ENCODE results near the gene FBXW8. TPM values are rescaled to one million over a fixed set of nuclear protein-coding genes. Genes with fewer than 3 reads are reported as not detected.

FBXW8 gene
- total RNA-seq, 1 experiment from 2014 or later: 17.2 TPM

DNA sequence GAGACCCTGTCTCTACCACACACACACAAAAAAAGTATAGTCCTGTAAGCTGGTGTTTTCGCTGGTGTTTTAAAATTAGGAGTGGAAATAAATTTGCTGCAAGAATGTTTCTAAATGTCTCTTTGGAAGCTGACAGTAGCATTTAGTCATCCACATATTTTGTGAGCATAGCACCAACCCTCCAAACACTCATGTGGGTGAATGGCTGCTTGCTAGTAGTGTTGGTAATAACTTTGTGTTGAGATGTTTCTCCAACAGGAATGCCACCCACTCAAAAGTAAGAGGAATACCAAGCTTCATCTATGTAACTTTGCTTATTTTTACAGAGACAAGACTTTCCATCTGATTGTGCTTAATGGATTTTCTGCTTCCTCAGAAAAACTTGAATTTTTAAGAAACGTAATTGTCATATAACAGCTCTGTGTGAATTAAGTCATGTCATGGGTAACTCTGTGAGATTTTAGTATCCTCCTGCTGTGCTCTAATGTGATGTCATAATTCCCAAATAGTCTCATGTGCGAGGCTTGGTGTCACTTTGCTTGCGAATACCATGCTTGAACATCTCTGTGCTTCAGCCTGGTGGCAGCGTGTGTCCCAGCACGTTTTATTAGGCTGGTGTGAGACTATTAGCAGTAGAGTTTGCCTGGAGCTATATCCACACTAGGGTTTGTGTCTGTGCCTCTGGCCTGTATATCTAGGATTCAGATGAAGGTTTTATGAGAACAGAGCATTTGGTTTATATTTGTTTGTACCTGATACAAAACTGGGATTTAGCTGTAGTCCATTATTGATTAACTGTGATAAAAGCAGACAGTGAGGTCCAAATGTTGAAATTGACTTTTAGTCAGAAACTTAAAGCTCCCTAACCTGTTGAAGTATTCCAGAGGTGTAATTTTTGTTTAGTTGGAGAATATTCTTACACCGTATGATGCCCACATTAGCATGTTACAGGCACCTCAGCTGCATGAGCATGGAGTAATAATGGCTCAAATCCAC, 80.5 kb downstream of the FBXW8 start:
- no peak overlapping the region for H3K4me3 ChIP-seq

DNA sequence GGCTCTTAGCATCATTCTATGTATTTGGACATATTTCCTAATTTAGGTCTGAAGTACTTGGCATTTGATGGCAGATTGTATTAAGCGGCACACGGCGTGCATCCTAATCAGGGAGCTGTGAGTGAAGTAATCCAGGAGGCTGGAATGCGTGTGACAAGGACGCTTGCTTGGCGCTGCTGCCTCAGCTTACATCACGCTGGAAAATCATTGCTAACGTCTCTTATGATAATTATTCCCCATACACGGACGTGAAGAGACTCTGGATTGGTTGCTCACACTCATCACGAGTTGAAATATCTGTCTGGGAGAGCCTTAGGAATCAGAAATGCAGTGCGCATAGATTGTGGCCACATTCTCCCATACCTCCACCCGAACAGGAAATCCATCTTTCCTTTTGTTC, 85.3 kb downstream of the FBXW8 start:
- DNase-seq: no peak
- Histone ChIP-seq H3K27me3 (no peaks in the 10 kb centered on the region), H3K4me3 (no peak overlapping the region), H3K9me3 (no peaks in the 10 kb centered on the region), H3K36me3 (peaks cover 12% of the 10 kb centered on the region)

More for the DNA sequence above, 80.5 kb downstream of the FBXW8 start:
- Histone ChIP-seq H3K27me3 (no peaks in the 10 kb centered on the region), H3K9me3 (no peaks in the 10 kb centered on the region), H3K36me3 (peaks cover 30% of the 10 kb centered on the region)
- no peak for DNase-seq

DNA sequence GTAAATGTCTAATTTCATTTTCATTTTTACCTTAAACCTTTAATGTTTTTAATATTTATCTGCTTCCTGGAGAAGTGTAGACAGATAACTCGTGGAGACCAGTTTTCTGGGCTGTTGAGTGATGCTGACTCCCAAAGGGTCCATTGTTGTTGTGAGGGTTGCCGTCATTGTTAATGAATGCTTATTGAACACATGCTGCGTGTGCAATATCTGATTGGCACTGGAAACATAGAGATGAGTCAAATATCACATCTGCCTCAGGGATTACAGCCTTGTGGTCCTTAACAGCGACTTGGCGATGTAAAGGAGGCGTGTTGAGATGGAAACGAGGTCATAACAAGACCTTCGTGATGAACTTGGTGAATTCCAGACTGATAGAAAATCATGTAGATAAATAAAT, 85.9 kb downstream of the FBXW8 start:
- Histone ChIP-seq H3K36me3 (peaks cover 7% of the 10 kb centered on the region), H3K4me3 (no peak overlapping the region), H3K27me3 (no peaks in the 10 kb centered on the region), H3K9me3 (no peaks in the 10 kb centered on the region)
- no peak for DNase-seq

DNA sequence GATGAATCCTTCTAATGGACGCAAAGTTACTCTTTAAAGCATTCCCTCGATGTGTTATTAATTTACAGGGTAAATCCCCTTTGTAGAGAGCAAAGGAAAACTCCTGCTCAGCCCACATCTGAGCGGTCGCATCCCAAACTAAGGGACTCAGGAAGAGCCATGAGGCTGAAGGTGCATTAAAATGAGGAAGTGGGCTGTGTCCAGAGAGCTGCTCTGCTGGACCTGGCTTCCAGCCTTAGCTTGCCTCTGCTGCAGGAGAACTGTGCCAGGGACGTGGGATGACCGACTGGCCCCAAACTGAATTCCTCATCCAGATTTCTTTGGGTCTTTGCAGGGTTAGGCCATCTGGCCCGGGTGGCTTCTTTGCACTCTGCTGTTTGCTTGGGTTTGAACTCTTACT, 88.3 kb downstream of the FBXW8 start:
- no peaks in the 10 kb centered on the region for H3K27me3 ChIP-seq
- H3K36me3 ChIP-seq: peaks cover 3% of the 10 kb centered on the region
- no peaks in the 10 kb centered on the region for H3K9me3 ChIP-seq
- no peak overlapping the region for H3K4me3 ChIP-seq
- no peak for DNase-seq

DNA sequence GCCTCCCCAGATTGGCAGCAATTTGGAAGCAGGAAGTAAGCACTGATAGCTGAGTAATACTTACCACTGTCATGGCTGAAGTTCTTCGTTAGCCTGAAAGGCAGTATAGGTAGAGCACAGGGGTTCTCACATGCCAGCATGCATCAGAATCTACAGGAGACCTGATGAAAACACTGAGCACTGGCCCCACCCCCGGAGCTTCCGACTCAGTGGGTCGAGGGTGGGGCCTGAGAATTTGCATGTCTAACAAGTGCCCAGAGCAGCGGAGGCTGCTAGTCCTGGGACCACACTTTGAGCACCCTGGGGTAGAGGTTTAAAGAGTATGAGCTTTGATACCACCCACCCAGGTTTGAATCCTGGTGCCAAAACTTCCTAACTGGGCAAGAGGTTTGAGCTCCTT, 89.6 kb downstream of the FBXW8 start:
- DNase-seq: no peak
- Histone ChIP-seq H3K4me3 (no peak overlapping the region), H3K36me3 (peaks cover 7% of the 10 kb centered on the region), H3K27me3 (no peaks in the 10 kb centered on the region), H3K9me3 (no peaks in the 10 kb centered on the region)

DNA sequence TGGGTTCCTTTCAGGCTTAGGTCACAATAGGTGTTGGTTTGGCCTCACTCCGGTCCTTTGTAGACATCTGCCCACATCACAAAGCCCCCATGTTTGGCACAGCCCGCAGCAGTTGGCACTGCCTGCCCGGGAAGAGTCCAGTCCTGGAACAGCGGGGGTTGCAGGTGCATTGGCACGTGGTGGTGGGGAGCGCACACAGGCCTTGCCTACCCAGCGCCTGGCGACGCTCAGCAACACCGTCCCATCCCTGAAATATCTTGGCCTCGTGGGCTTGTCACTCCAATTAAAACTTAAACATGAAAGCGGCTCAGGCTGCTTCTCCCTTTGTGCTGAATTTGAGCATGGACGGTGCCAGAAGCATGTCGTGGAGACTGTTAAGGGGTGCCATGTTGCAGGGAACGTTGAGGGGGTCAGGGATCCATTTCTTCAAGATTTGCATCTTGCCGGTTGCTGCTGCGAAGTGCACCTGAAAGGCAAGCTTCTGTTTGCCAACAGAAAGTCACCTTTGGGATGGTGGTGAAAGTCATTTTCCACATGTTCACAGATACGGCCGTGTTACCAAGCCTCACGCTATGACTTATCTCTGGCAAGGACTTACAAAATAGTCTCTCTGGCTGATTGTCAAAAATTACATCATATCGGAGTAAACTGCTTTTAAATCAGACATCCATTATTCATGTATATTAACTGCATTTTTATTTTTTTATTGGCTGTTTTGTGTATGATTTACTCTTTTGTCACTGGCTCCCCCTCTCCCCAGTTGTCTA, 91.5 kb downstream of the FBXW8 start:
- Histone ChIP-seq H3K36me3 (peaks cover 15% of the 10 kb centered on the region), H3K4me3 (no peak overlapping the region), H3K27me3 (no peaks in the 10 kb centered on the region), H3K9me3 (no peaks in the 10 kb centered on the region)
- DNase-seq: no peak

DNA sequence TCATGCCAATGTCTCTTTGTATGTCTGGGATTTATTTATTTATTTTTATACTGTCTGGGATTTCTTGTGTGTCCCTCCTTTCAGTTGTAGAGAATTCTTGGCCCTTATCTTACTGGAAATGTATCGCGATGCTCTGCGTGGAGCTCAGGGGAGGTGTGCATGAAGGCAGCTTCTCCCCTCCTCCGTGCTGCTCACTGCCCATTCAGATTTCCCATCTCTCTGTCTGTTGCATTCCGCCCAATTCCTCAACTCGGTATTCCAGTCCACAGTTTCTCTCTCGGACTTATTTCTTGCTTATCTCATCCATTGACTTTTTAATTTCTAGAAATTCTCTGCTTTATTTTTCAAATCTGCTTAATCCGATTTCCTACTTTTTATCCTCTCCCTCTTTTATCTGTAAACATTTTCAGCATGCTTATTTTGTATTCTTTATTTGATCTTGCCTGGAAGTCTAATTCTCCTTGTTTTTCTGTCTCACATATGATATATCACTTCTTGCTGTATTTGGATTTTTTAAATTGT, 93.2 kb downstream of the FBXW8 start:
- Histone ChIP-seq H3K27me3 (no peaks in the 10 kb centered on the region), H3K36me3 (peaks cover 19% of the 10 kb centered on the region), H3K9me3 (no peaks in the 10 kb centered on the region)

DNA sequence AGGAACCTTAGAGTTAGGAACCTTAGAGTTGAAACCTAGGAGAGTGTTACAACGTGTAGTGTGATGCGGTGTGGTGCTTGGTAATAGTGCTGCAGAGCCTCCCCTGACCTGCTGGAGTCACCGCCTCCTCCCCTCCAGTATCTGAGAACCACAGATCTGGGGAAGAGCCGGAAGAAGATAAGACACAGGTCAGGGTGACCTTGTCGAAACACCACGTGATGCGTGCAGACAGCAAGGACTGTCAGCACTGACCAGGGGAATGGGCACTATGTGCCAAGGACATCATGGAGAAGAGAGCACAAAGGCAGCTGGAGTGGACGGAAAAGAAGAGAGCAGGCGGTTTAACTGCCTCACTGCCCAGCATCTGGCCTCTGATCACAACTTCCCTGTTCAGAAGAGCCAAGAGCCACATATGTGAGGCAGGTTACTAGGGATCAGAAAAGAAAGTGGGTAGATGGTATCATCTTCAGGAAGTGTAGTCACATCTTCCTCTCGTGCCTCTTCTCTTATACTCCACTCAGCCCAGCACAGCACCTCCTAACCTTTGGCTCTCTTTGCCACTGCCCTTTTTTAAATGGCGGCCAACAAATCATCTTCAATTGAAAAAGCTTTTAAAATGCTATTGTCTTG, 94.8 kb downstream of the FBXW8 start:
- H3K27me3 ChIP-seq: no peaks in the 10 kb centered on the region
- H3K4me3 ChIP-seq: no peak overlapping the region
- no peaks in the 10 kb centered on the region for H3K9me3 ChIP-seq
- DNase-seq: no peak
- peaks cover 26% of the 10 kb centered on the region for H3K36me3 ChIP-seq

More for the DNA sequence above, 93.2 kb downstream of the FBXW8 start:
- DNase-seq: no peak
- H3K4me3 ChIP-seq: no peak overlapping the region

DNA sequence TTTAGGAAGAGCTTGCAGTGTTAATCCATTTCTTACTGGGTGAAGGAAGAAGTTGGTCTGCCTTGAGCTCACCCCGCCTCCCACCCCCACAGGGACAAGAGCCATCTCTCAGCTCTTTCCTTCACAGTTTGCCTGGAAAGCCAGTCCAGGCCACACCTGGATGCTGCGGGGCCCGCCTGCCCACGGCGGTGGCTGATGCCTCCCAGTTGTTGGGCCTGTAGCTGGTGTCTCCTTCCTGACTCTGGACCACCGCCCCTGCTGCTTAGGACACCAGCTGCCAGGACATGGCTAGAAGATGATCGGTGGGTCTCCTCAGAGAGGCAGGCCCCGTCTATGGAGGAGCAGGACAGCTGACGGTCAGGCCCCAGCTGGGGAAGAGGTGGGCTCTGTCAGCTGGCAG, 95.6 kb downstream of the FBXW8 start:
- Histone ChIP-seq H3K27me3 (no peaks in the 10 kb centered on the region), H3K9me3 (no peaks in the 10 kb centered on the region), H3K4me3 (no peak overlapping the region), H3K36me3 (peaks cover 30% of the 10 kb centered on the region)
- DNase-seq: no peak

DNA sequence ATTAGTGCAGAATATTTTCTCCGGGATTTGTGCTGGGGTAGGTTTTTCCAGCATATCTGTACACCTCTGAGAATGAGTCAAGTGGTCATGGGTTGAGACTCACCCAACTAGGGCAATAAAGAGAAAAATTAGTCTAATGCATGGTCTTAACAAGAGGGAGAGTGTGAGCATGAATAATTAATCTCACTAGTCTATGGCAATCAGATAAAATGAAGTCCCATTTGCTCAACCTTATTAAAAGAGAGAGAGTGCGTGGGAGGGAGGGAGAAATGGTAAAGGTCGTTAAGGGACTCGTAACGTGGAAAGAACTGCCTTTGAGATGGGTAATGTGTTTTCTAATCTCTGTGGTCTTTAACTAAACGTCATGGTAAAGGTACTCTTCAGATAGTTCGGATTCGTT, 96.8 kb downstream of the FBXW8 start:
- no peaks in the 10 kb centered on the region for H3K27me3 ChIP-seq
- H3K36me3 ChIP-seq: peaks cover 43% of the 10 kb centered on the region
- H3K9me3 ChIP-seq: no peaks in the 10 kb centered on the region
- no peak overlapping the region for H3K4me3 ChIP-seq
- no peak for DNase-seq

DNA sequence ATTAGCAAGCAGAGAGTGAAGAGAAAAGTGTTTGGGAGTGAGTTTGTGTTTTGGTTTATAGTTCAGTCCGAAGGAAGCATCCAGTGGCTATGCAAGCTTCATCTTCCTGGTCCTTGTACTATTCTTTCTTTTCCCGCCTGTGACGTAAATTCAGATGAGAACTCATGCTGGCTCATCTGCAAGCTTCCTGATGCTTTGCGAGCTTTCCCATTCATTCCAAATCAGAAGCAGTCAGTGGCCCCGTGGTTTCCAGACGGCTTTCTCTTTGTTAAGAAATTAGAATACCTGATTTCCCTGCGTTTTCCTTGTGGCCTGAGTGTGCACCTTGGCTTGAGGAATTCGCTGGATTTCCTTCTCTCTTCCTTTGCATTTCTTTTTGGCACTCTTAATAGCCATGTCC, 99.0 kb downstream of the FBXW8 start:
- Histone ChIP-seq H3K27me3 (no peaks in the 10 kb centered on the region), H3K4me3 (no peak overlapping the region), H3K9me3 (peaks cover 10% of the 10 kb centered on the region), H3K36me3 (peaks cover 57% of the 10 kb centered on the region)
- DNase-seq: no peak

DNA sequence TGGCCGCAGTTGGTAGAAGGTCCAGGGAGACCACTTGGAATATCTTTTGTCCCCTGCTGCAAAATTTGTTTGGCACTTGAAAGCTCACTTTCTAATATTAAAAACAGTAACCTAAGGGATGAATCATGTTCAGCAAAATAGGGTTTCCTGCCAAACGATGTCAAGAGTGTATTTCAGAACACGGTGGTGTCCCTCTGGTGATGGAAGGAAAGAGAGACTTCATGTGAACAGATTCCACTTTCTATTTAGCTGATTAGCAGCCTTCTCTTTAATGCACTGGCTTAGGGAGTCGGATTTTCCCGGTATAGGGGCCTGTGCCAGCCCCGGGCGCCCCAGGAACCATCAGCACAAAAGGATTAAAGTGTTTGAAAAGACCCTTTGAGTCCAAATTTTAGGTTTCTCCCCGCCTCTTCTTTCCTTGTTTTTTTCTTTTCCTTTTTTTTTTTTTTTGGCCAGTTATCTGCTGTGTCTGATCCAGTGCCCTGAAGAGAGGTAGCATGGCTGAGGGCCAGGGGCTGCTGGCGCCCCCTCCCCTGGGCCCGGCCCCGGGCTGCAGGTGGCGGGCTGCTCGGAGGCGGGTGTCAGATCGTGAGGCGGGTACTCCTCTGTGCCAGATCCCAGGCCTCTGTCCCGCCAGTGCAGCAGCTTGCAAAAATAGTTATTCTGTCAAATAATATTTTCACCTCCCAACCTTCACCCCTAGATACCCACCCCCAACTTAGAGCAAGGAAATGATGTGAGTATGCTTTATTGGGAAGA, 100.1 kb downstream of the FBXW8 start:
- H3K27me3 ChIP-seq: no peaks in the 10 kb centered on the region
- H3K9me3 ChIP-seq: peaks cover 10% of the 10 kb centered on the region
- DNase-seq: no peak
- peaks cover 63% of the 10 kb centered on the region for H3K36me3 ChIP-seq
- H3K4me3 ChIP-seq: no peak overlapping the region

DNA sequence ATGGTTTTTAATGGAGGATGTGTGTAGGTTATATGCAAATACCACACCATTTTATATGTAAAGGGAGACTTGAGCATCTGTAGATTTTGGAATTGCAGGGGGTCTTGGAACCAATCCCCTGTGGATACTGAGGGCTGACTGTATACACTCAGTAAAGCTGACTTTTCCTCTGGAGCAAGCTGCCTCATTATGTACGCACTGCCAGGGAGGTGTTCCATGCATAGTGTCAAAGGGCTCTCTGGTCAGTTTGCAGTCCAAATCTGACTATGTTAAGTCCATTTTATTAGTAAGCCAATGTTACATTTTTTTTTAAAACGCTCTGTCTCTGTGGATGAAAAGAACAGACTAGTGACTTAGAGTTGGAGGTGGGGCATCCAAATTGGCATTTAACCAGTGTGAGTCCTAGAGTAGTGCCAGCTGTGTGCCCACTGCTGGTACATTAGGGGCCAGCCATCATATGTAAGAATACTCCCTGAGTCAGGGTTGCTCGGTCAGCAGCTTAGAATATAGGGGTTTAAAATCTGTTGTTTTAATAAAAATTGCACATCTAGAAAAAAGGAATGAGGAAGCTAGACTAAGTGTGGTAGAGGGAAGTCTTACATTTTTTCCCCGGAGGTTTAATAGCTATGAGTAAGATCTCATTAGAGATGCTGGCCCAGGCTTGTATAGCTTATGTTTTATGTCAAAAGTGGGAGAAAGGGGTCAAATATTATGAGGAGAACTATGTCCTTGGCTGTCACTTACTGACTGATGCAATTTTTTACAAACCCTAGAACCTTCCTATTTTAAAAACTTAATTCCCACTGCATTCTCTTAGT, 101.4 kb downstream of the FBXW8 start:
- Histone ChIP-seq H3K27me3 (no peaks in the 10 kb centered on the region), H3K9me3 (peaks cover 10% of the 10 kb centered on the region), H3K36me3 (peaks cover 62% of the 10 kb centered on the region), H3K4me3 (no peak overlapping the region)
- DNase-seq: no peak

DNA sequence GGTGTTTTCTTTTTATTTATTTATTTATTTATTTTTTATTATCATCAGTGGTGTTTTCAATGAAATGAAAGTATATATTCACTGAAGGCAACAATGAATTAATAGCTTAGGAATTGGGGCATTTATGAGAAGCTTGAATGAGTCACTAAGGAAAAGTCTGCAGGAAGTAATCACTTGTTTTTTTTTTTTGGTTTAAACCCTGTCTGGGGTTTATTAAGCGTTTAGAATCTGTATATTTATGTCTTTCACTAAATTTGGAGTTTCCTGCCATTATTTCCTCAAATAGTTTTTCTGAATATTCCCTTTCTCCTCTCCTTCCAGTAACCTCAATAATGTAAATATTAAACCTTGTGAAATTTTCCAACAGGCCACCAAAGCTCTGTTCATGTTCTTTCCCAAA, 103.0 kb downstream of the FBXW8 start:
- Histone ChIP-seq H3K27me3 (no peaks in the 10 kb centered on the region), H3K9me3 (peaks cover 10% of the 10 kb centered on the region), H3K4me3 (no peak overlapping the region), H3K36me3 (peaks cover 58% of the 10 kb centered on the region)
- DNase-seq: no peak

DNA sequence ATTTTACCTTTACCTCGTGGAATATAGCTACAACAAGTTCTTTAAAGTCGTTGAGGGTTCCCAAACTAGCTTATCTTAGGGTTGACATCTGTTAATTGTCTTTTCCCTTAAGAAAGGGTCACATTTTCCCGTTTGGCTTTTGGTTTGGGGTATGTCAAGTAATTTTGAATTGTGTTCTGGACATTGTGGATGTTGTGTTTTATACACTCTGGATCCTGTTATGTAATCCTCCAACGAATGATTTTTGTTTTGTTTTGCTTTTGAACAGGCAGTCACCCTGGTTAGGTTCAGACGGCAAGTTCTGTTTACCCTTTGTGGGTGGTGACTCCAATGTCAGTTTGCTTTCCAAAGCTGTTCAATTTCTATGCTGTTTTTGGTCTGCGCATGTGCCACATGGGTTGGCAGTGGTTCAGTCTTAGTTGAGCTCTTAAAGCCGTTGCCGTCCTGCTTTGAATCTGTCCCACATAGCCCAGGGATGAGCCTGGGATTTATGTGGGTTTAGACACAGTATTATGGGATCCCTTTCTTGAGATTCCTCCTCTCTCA, 103.7 kb downstream of the FBXW8 start:
- H3K27me3 ChIP-seq: no peaks in the 10 kb centered on the region
- peaks cover 58% of the 10 kb centered on the region for H3K36me3 ChIP-seq
- peaks cover 10% of the 10 kb centered on the region for H3K9me3 ChIP-seq
- no peak for DNase-seq
- H3K4me3 ChIP-seq: no peak overlapping the region
